Lower leg skin (tissue), 3 donors: ENCODE data around the gene BCL11A.

Experiments used
- CTCF ChIP-seq, 3 donors: fragments of 450-650 bp; IDR thresholded peaks; one replicate each; pipeline ENCODE4 v1.5.1; 2016; ENCODE audit warnings: antibody characterized with exemption in 3 of 3, mild to moderate bottlenecking in 3 of 3, moderate library complexity in 2 of 3
- POLR2A ChIP-seq, 2 donors: fragments of 450-650 bp; IDR thresholded peaks; one replicate each; pipeline ENCODE4 v1.6.1; 2016 to 2017; ENCODE audit warnings: antibody characterized with exemption in 2 of 2, mild to moderate bottlenecking in 1 of 2, moderate library complexity in 1 of 2

- TF ChIP-seq CTCF (IDR thresholded peaks at IDR 0.05) (no peak), POLR2A (IDR thresholded peaks at IDR 0.05) (no peak)
Observed at GRCh38 chr2:60409531-60409871, 144.0 kb downstream of the BCL11A start.
